GM12874 (cell line): ENCODE data around the gene ETV1.

Experiments used
- TF ChIP-seq, protein P1 (sequence below): IDR thresholded peaks from 2 replicates; pipeline ENCODE4 v1.5.1; 2011; ENCODE audit warnings: low read depth, mild to moderate bottlenecking, control low read depth, low read length, moderate library complexity; ENCODE audit not compliant: insufficient read depth

Gene ETV1

DNA sequence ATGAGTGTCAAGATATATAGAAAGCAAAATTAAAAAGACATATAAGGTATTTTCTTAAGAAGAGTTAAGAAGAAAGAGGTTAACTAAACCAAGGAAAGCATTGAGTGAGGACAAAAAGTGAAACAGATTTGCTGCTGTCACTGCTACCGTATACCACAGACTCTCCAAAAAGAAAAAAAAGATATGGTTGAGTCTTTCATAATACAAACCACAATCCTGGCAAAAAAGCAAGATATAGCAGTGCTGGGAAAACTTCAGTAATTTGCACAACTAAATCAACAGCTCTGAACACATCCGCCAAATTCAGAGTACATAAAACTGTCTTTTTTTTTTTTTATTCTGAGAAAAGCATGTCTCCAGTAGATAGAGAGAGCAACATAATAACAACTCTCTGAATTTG lies 114.7 kb downstream of the ETV1 start:
- TF ChIP-seq, protein P1, sequence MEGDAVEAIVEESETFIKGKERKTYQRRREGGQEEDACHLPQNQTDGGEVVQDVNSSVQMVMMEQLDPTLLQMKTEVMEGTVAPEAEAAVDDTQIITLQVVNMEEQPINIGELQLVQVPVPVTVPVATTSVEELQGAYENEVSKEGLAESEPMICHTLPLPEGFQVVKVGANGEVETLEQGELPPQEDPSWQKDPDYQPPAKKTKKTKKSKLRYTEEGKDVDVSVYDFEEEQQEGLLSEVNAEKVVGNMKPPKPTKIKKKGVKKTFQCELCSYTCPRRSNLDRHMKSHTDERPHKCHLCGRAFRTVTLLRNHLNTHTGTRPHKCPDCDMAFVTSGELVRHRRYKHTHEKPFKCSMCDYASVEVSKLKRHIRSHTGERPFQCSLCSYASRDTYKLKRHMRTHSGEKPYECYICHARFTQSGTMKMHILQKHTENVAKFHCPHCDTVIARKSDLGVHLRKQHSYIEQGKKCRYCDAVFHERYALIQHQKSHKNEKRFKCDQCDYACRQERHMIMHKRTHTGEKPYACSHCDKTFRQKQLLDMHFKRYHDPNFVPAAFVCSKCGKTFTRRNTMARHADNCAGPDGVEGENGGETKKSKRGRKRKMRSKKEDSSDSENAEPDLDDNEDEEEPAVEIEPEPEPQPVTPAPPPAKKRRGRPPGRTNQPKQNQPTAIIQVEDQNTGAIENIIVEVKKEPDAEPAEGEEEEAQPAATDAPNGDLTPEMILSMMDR: no peak

DNA sequence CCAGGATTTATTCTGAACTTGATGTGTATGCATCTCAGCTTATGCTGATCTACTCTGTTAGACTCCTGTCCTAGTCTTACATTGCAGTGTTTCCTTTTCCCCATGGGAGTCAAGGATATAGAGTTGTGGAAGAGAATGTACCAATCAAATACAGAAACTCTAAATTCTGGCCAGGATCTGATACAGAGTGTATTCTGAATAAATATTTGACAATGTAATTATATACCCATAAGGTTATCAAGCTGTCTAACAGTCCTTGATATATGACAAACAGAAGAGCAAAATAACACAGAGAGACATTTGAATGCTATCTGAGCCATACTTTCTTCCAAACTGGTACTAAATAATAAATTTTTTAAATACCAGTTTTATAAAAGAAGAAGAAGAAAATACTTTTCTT lies 116.8 kb downstream of the ETV1 start:
- TF ChIP-seq, protein P1: no peak

DNA sequence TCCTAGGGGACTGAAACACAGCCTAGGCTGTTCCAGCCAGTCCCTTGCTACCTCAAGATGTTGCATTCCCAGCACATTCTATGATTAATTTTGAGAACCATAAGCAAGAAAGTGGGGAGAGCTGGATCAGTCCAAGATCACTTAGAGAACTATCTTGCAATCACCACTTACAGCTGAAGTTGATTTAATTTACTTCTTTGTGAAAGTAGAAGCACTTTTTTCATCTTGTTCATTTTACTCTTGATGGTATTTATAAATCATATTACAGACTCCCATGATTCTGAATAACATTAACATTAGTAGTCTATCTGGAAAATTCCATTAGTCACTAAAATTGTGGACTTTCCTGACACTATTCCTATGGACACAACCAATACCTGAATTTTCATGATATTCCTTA lies 118.5 kb downstream of the ETV1 start:
- TF ChIP-seq, protein P1: no peak

DNA sequence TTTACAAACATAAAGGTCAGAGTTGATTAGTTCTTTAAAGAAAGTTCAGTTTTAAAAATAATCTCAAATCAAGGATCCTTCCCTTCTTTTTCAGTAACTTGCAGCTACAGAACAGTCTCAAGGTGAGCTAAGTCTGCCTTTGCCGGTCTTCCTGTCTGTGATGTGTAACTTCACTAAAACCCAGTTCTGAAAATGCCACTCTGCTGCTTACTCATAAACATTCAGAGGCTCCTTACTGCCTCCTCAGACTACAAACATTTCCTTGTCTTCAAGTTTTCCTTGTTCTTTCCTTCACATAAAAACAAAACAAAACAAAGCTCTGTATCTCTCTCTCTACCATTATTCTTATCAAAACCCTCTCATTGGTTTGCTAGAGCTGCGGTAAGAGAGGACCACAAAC lies 128.7 kb downstream of the ETV1 start:
- TF ChIP-seq, protein P1: no peak

DNA sequence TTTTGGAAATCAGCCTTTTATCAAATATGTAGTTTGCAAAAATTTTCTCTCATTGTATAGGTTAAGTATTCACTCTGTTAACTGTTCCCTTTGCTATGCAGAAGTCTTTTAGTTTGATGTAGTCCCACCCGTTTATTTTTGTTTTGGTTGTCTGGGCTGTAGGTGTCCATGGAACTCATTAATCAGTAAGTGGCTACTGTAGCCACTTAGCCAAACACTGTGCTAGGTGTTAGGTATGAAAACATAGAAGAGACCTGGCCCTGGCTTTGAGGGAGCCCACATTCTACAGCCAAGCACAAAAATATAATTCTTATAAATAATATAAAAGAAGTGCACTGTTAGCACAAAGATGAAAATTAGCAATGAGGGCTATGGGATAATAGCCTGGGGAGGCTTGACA lies 133.5 kb downstream of the ETV1 start:
- TF ChIP-seq, protein P1: no peak

DNA sequence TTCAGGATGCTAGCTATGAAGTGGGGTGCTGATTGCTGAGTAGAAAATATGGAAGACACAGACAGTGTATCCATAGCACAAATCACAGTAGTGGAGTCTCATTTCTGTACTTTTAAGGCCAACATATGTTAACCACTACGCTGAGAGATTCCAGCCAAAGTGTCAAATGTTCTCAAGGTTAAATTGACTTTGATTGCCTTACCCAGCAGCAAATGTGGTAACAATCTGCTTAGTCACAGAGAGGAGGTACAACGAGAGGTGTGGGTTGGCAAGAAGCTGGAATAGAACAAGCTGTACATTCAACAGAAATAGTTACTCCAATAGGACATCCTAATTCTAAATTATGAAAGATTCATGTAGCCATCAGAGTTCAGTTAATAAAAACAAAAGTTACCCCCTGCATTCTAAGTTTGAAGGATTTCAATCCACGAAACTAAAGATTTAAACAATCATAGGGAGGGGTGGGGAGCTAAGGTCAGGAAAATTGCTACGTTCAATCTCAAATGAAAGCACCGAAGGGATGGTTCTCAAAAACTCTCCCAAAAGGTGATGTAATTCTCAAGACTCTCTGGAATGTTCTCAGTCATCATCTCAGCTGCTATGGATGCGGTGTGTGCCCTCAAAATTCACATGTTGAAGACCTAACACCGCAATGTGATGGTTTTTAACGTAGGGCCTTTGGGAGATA lies 137.0 kb downstream of the ETV1 start:
- TF ChIP-seq, protein P1: no peak

DNA sequence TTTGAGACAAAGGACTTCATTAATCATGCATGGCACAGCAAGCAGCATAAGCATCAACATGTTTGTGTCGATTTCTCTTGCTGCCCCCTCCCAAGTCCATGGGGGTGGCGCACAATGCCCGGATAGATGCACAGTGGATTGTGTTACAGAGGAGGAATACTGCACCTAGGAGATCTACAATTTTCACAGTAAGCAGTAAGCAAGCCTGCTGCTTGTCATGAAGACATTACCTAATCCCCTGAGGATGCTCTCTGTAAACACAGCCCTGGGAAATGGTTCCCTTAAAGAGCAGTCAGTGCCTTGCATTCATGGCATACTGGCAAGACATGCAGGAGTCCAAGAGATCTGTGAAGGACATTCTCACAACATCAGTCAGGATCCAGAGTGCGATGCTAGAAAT lies 137.7 kb downstream of the ETV1 start:
- TF ChIP-seq, protein P1: no peak

DNA sequence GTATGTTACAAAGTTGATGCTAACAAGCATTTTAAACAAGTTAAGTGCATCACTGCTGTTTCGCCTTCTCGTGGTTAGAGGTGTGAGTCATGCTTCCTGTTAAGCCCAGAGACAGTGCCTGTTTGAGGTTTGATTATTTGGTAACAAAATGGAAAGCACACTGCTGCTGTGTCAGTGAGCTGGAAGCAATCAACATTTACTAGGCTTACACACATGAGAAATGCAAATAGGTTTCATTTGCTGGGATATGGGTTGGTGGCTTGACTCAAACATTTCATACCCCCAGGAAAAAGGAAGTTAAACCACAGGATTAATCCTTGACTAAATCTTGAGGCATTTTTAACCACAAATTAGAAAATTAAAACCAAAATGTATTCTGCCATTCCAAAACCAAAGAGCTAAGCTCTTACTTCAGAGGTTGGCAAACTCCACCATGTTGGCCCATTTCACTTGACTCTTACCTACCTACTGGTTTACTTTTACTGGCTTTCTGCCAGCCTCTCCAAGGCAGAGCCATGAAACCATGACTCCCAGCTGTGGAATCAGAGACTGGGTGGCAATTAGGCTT lies 139.2 kb downstream of the ETV1 start:
- TF ChIP-seq, protein P1: no peak
